CD4-positive, alpha-beta T cell treated with Interleukin-15 for 4 hours (primary cell): ENCODE results near the gene FAR1.

ENCODE experiments used
- DNase-seq: peaks from one replicate; pipeline ENCODE4 v3.0.0-alpha.2; 2020; ENCODE audit warnings: low spot score

Gene FAR1

GRCh38 chr11:13777341-13777985 is 109.0 kb downstream of the FAR1 start:
- no peak for DNase-seq

GRCh38 chr11:13778345-13778744 is 109.9 kb downstream of the FAR1 start:
- no peak for DNase-seq

- no peak for DNase-seq
Measured at GRCh38 chr11:13781153-13781552, 112.7 kb downstream of the FAR1 start.
